Keratinocyte (primary cell): ENCODE measurements around the gene GHRL.

ENCODE experiments used
- EZH2 ChIP-seq: IDR thresholded peaks from one replicate; pipeline ENCODE4 v1.6.1; 2012; ENCODE audit warnings: inconsistent platforms, mild to moderate bottlenecking, low read length, moderate library complexity
- TF ChIP-seq, protein P1 (sequence below), 3 experiments: IDR thresholded peaks in 1 of 3; conservative IDR thresholded peaks in 1 of 3; optimal IDR thresholded peaks in 1 of 3; 2 replicates in 2 of 3; 3 replicates in 1 of 3; pipeline versions ENCODE3 to v1.5.1; 2011; ENCODE audit warnings: low read length in 3 of 3, mild to moderate bottlenecking in 3 of 3, moderate library complexity in 2 of 3, control low read depth in 1 of 3, inconsistent platforms in 1 of 3; ENCODE audit not compliant: insufficient read depth in 2 of 3; ENCODE audit errors: extremely low read depth in 1 of 3

DNA sequence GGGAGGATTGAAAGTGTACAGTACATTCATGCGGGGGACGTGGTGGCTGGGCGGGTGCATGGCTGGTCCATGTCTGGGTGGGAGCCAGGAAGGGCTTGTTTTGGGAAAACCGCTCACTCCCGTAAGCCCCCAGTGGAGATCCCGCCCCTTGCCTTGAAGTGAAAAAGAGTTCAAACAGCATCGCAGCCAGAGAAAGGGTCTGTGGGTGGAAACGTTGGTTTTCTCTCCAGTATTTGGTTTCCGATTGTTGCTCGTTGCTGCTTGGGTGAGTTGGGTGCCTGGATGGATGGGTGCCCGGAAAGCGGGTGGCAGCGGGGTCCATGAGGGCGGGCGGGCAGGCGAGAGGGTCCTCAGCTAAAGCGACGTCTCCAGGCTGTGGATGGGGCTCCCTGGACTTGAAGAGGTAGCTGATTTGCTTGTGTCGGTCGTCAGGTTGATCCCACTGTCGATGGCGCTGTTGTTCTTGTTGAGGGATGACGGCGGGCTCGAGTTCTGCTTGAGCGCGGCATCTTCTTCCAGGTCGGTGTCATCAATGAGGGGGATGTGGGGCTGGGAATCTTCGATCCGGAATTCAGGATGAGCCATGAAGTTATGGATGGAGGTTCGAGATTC lies 35.8 kb upstream of the GHRL start:
- TF ChIP-seq, protein P1, sequence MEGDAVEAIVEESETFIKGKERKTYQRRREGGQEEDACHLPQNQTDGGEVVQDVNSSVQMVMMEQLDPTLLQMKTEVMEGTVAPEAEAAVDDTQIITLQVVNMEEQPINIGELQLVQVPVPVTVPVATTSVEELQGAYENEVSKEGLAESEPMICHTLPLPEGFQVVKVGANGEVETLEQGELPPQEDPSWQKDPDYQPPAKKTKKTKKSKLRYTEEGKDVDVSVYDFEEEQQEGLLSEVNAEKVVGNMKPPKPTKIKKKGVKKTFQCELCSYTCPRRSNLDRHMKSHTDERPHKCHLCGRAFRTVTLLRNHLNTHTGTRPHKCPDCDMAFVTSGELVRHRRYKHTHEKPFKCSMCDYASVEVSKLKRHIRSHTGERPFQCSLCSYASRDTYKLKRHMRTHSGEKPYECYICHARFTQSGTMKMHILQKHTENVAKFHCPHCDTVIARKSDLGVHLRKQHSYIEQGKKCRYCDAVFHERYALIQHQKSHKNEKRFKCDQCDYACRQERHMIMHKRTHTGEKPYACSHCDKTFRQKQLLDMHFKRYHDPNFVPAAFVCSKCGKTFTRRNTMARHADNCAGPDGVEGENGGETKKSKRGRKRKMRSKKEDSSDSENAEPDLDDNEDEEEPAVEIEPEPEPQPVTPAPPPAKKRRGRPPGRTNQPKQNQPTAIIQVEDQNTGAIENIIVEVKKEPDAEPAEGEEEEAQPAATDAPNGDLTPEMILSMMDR (optimal IDR thresholded peaks at IDR 0.05 in 1 of 3, IDR thresholded peaks at IDR 0.05 in 1 of 3, conservative IDR thresholded peaks at IDR 0.05 in 1 of 3; ENCODE audit: extremely low read depth in 1 of 3, insufficient read depth in 2 of 3, low read length in 3 of 3) = no peak
- no peak for TF ChIP-seq EZH2
